Anterior cingulate cortex (tissue), 58 donors: ENCODE data around the gene SELENOW.
"Not testable (repeated sequence)": the region's sequence is repeated elsewhere in the genome, so short reads cannot be mapped to it uniquely, and the experiment has no call there.

ENCODE experiments used
- DNase-seq, 58 donors: peaks; one replicate each; lab custom pipeline; 2025; lab: John Stamatoyannopoulos, UW

The SELENOW gene

DNA sequence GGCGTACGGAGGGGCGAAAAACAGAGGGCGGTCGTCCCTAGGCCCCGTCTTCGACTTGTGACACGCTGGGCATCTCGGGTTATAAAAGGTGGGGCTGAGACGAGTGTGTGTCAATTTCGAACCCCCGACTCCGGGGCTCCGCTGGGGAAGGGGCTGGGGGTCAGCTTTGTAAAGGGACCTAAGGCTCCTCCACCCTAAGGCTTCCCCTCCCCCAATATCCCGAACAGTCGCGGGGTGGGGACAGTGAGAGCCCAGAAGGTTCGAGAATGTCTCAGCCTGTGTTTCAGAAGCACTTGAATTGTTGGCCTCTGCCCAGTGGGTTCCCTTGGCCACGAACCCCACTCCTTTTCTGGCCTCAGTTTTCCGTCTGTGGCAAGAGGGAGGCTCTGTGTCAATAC is 450 bp downstream of the SELENOW start:
- DNase-seq: peak in 49 of 58 donors; percentile 8 to 75 (median 35)

DNA sequence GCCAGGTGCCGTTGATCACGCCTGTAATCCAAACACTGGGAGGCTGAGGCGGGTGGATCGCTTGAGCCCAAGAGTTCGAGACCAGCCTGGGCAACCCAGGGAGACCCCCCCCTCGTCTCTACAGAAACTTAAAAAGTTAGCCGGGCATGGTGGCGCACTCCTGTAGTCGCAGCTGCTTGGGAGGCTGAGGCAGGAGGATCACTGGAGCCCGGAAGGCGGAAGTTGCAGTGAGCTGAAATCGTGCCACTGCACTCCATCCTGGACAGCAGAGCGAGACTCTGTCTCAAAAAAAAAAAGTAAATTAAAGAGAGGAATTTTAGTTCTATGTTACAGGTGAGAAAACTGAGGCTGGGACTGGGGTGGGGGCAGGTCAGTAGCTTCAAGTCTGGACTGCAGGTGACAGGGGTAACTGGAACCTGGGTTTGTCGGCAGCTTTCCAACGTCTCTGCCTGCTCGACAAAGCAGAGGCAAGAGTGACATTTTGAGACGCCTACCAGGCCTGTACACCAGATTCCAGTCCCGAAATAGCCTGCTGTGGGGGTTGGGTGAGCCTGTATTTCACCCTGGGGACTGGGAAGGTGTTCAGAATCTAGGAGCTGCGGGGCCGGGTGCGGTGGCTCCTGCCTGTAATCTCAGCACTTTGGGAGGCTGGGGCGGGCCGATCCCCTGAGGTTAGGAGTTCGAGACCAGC is 1.2 kb downstream of the SELENOW start:
- peak in 39 of 58 donors; percentile 6 to 62 (median 29) for DNase-seq

DNA sequence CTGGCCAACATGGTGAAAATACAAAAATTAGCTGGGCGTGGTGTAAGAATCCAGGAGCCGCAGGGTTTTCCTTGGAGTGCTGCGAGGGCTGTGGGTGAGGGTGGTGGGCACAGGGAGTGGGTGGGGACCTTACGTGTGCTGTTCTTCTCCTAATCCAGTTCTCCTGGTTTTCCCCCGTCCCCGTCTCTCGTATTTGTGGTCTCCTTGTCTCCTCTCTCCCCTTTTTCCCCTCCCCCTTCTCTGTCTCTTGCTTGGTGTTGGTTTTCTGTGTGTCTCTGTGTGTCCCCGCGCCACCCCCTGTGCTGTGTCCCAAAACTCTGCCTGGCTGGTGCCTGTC is 1.7 kb downstream of the SELENOW start:
- DNase-seq: no peak

- DNase-seq: peak in 49 of 58 donors; percentile 4 to 79 (median 44)
These were observed 3.2 kb downstream of the SELENOW start for GRCh38 chr19:47781590-47782262.

- no peak for DNase-seq
These were observed 8.1 kb downstream of the SELENOW start for GRCh38 chr19:47786566-47786965.

DNA sequence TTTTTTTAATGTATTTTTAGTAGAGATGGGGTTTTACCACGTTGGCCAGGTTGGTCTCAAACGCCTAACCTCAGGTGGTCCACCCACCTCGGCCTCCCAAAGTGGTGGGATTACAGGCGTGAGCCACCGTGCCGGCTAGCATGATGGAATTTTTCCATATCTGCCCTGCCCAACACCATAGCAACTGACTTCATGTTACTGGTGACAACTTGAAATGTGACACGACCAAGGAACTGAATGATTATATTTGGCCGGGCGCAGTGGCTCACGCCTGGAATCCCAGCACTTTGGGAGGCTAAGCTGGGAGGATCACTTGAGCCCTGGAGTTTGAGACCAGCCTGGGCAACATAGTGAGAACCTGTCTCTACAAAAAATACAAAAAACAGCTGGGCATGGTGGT is 8.8 kb downstream of the SELENOW start:
- DNase-seq: not testable (repeated sequence)

- DNase-seq: not testable (repeated sequence)
These were observed 11.3 kb downstream of the SELENOW start for GRCh38 chr19:47789811-47790210.

DNA sequence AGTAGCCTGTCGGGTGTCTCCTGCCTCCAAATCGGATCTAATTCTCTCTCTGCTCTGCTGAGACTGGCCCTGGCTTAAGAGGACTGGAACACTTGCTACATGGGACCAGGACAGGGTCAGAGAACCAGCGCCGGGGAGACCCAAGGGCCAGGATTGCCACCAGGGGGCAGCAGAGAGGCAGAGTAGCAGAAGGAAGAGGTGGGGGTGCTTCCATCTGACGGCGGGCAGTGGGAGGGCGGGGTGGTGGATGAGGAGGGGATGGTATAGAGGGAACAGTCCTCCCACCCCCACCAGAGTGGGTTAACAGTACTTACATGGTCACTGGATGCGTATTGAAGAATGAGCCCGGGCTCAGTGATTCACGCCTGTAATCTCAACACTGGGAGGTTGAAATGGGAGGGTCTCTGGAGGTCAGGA is 11.9 kb downstream of the SELENOW start:
- DNase-seq: peak in 52 of 58 donors; percentile 4 to 89 (median 46)

GRCh38 chr19:47792616-47793015 is 14.1 kb downstream of the SELENOW start:
- no peak for DNase-seq

GRCh38 chr19:47794526-47794925 is 16.0 kb downstream of the SELENOW start:
- no peak for DNase-seq

DNA sequence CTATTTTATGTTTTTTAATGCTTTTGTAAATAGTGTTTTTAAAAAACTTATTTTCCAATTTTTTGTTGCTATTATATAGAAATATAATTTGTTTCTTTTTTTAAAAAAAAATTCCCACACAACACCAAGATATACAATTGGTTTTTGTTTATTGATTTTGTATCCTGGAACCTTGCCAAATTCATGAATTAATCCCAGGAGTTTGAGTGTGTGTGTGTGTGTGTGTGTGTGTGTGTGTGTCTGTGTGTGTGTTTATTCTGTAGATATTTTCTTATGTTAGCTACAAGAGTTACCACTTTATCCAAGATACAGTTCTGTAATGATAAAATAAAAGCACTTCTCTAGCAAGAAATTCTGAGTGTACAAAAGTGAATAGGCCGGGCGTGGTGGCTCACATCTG is 18.3 kb downstream of the SELENOW start:
- DNase-seq: no peak

GRCh38 chr19:47797996-47798903 is 19.7 kb downstream of the SELENOW start:
- DNase-seq: no peak

- DNase-seq: no peak
These were observed 20.4 kb downstream of the SELENOW start for GRCh38 chr19:47798904-47799266.

DNA sequence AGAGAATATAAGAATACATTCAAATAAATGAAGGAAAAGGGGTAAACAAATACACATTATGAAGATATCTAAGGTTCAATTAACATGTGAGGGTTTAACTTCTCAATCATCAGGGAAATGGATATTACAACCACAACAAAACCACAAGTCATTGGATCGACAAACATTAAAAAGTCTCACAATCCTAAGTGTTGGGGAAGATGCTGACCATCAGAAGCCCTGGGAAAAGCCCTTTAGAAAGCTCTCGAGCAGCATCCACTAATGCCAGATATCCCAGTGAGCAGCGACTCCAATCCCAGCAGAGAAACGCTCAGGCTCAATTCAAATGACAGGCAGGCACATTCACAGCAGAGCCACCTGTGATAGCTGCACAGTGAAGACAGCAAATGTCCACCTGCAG is 22.8 kb downstream of the SELENOW start:
- DNase-seq: no peak

DNA sequence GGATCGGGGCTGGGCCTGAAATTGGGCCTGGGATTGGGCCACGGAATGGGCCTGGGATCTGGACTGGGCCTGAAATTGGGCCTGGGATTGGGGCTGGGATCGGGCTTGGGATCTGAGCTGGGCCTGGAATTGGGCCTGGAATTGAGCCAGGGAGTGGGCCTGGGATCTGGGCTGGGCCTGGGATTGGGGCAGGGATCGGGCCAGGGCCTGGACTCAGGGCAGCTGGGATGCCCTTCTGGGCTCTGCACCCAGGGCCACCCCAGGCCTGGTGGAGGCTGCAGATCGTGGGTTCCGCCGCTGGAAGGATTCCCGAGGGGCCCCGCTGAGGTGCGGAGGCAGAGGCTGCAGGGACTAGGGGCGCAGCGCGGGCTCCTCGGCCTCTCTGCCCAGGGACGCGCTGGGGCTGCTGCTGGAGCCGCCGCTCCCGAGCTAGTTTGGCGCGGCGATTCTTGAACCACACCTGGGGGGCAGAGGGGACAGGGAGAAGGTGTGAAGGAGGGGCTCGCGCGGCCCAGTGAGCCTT is 24.1 kb downstream of the SELENOW start:
- no peak for DNase-seq

- not testable (repeated sequence) for DNase-seq
These were observed 24.6 kb downstream of the SELENOW start for GRCh38 chr19:47803148-47803547.

GRCh38 chr19:47803671-47804070 is 25.2 kb downstream of the SELENOW start:
- DNase-seq: not testable (repeated sequence)

- DNase-seq: not testable (repeated sequence)
These were observed 25.9 kb downstream of the SELENOW start, which contains the start of gene TPRX1 for GRCh38 chr19:47804451-47804850. Gene TPRX1 (minus strand): TSS chr19:47804551. CDS start chr19:47804539, 12 bp downstream.

DNA sequence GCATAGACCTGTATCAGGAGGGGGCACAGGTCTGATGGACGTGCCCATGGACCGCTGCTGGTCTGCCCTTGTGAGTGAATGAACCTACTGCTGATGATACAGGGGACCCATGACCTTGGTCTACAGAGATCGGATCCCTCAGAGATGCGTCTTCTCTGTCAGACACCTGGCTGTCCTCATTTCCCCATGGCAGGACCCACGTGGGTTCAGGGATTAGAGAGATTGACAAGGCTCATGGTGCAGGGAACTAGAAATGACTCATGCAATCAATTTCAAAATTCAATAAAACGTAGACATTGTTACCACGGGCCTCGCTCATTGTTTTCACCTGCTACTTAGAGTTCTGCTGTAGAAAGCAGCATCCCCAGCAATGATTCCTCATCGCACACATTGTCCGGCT is 26.8 kb downstream of the SELENOW start:
- DNase-seq: no peak

DNA sequence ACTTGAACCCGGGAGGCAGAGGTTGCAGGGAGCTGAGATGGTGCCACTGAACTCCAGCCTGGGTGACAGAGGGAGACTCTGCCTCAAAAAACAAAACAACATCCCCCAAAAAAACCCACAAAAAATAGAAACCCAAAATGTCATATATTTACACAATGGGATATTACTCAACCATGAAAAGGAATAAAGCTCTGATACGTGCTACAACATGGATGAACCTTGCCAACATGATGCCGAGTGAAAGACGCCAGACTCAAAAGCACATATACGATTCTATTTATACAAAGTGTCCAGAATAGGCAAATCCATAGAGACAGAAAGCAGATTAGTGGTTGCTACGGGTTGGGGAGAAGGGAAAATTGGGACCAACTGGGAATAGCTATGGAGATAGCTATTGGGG is 27.9 kb downstream of the SELENOW start:
- DNase-seq: no peak
